Measurements from ENCODE around the gene GTF2H4.
"Not testable (repeated sequence)": the region's sequence is repeated elsewhere in the genome, so short reads cannot be mapped to it uniquely, and the experiment has no call there.

Gene GTF2H4

GRCh38 chr6:30894381-30894780 is 13.6 kb upstream of the GTF2H4 start:
- no peak for DNase-seq (ENCODE audit: low spot score)

- DNase-seq (ENCODE audit: low spot score): no peak
Observed at GRCh38 chr6:30894935-30895334, 13.1 kb upstream of the GTF2H4 start.

GRCh38 chr6:30895343-30895742 is 12.7 kb upstream of the GTF2H4 start:
- DNase-seq (ENCODE audit: low spot score): no peak

GRCh38 chr6:30896541-30896940 is 11.5 kb upstream of the GTF2H4 start:
- DNase-seq (ENCODE audit: low spot score): no peak

GRCh38 chr6:30897882-30898281 is 10.1 kb upstream of the GTF2H4 start:
- DNase-seq (ENCODE audit: low spot score): no peak

- no peak for DNase-seq (ENCODE audit: low spot score)
Observed at GRCh38 chr6:30898750-30899360, 9.2 kb upstream of the GTF2H4 start.

- no peak for DNase-seq (ENCODE audit: low spot score)
Observed at GRCh38 chr6:30900863-30901417, 7.1 kb upstream of the GTF2H4 start.

- DNase-seq (ENCODE audit: low spot score): no peak
Observed at GRCh38 chr6:30901436-30901835, 6.6 kb upstream of the GTF2H4 start.

GRCh38 chr6:30902196-30902595 is 5.8 kb upstream of the GTF2H4 start:
- not testable (repeated sequence) for DNase-seq (ENCODE audit: low spot score)

GRCh38 chr6:30902709-30903108 is 5.3 kb upstream of the GTF2H4 start:
- no peak for DNase-seq (ENCODE audit: low spot score)

GRCh38 chr6:30903236-30903635 is 4.8 kb upstream of the GTF2H4 start:
- no peak for DNase-seq (ENCODE audit: low spot score)

GRCh38 chr6:30907290-30907757 is 683 bp upstream of the GTF2H4 start:
- not testable (repeated sequence) for DNase-seq (ENCODE audit: low spot score)

GRCh38 chr6:30908700-30909099 is 693 bp downstream of the GTF2H4 start:
- no peak for DNase-seq (ENCODE audit: low spot score)

GRCh38 chr6:30910473-30910872 is 2.5 kb downstream of the GTF2H4 start:
- DNase-seq (ENCODE audit: low spot score): not testable (repeated sequence)

- no peak for DNase-seq (ENCODE audit: low spot score)
Observed at GRCh38 chr6:30912746-30913520, 4.9 kb downstream of the GTF2H4 start.

GRCh38 chr6:30913721-30914075 is 5.7 kb downstream of the GTF2H4 start:
- DNase-seq (ENCODE audit: low spot score): peak; percentile 10

GRCh38 chr6:30914076-30914853 is 6.3 kb downstream of the GTF2H4 start, which contains the start of gene VARS2:
TSS of gene VARS2 (plus strand) at chr6:30914238. CDS start at chr6:30914837, 599 bp downstream.
- DNase-seq (ENCODE audit: low spot score): peak; percentile 88

GRCh38 chr6:30914854-30915590 is 7.0 kb downstream of the GTF2H4 start:
- DNase-seq (ENCODE audit: low spot score): peak; percentile 10

- DNase-seq (ENCODE audit: low spot score): peak; percentile 69
Observed at GRCh38 chr6:30915591-30915946, 7.6 kb downstream of the GTF2H4 start.

- no peak for DNase-seq (ENCODE audit: low spot score)
Observed at GRCh38 chr6:30917041-30917440, 9.0 kb downstream of the GTF2H4 start.

- DNase-seq (ENCODE audit: low spot score): no peak
Observed at GRCh38 chr6:30917487-30917886, 9.5 kb downstream of the GTF2H4 start.

Measured in SK-N-DZ (cell line).